ENCODE data around the gene HEATR5A. TPM values are rescaled to one million over a fixed set of nuclear protein-coding genes. Genes with fewer than 3 reads are reported as not detected.
A peak's percentile ranks its signal among the peaks of the same experiment; 100 is the strongest.
"Not testable (repeated sequence)": the region's sequence is repeated elsewhere in the genome, so short reads cannot be mapped to it uniquely, and the experiment has no call there.

Gene HEATR5A
- total RNA-seq, 1 donor from 2014 or later, result 11.6 TPM

GRCh38 chr14:31320216-31320615 lies 100.1 kb downstream of the HEATR5A start:
- DNase-seq (ENCODE audit: low spot score in 2 of 2), result no peak
- TF ChIP-seq CTCF (IDR thresholded peaks at IDR 0.05), result no peak
- Histone ChIP-seq H3K9me3 (no peaks in the 10 kb centered on the region), H3K27me3 (no peaks in the 10 kb centered on the region), H3K27ac (peak overlapping the region; percentile 30 to 59), H3K4me1 (peaks cover 0 to 6% of the 10 kb centered on the region in 2 donors), H3K36me3 (peaks cover 10 to 29% of the 10 kb centered on the region in 2 donors), H3K4me3 (no peak overlapping the region)
- intact Hi-C loops (cut with DNase I), result loop anchor here (2.0 kb wide), 1 partner anchor 113 kb away; the partner anchor contains the start of gene HECTD1

GRCh38 chr14:31319701-31320100 lies 100.6 kb downstream of the HEATR5A start:
- Histone ChIP-seq H3K27me3 (no peaks in the 10 kb centered on the region), H3K36me3 (peaks cover 14 to 33% of the 10 kb centered on the region in 2 donors), H3K4me1 (peaks cover 0 to 6% of the 10 kb centered on the region in 2 donors), H3K27ac (no peak overlapping the region), H3K4me3 (no peak overlapping the region), H3K9me3 (no peaks in the 10 kb centered on the region)
- no peak for DNase-seq (ENCODE audit: low spot score in 2 of 2)
- intact Hi-C loops (cut with DNase I), result loop anchor here (2.0 kb wide), 1 partner anchor 113 kb away; the partner anchor contains the start of gene HECTD1
- TF ChIP-seq CTCF (IDR thresholded peaks at IDR 0.05), result no peak

GRCh38 chr14:31312934-31313333 lies 107.4 kb downstream of the HEATR5A start:
- no peaks in the 10 kb centered on the region for H3K27me3 ChIP-seq
- intact Hi-C loops (cut with DNase I), result no loop called here
- no peak for DNase-seq (ENCODE audit: low spot score in 2 of 2)
- H3K4me1 ChIP-seq, result no peaks in the 10 kb centered on the region
- no peaks in the 10 kb centered on the region for H3K9me3 ChIP-seq
- TF ChIP-seq CTCF (IDR thresholded peaks at IDR 0.05), result no peak
- H3K27ac ChIP-seq, result no peak overlapping the region
- H3K36me3 ChIP-seq, result peaks cover 50 to 64% of the 10 kb centered on the region in 2 donors
- H3K4me3 ChIP-seq, result no peak overlapping the region

- H3K9me3 ChIP-seq; H3K27me3 ChIP-seq; H3K4me1 ChIP-seq; H3K27ac ChIP-seq; H3K4me3 ChIP-seq; intact Hi-C loops (cut with DNase I); DNase-seq (ENCODE audit: low spot score in 2 of 2): not testable (repeated sequence)
- peaks cover 55 to 64% of the 10 kb centered on the region in 2 donors for H3K36me3 ChIP-seq
These were observed 108.0 kb downstream of the HEATR5A start for GRCh38 chr14:31312370-31312769.

- H3K9me3 ChIP-seq, result no peaks in the 10 kb centered on the region
- no peaks in the 10 kb centered on the region for H3K27me3 ChIP-seq
- H3K4me1 ChIP-seq, result no peaks in the 10 kb centered on the region
- DNase-seq (ENCODE audit: low spot score in 2 of 2), result no peak
- H3K36me3 ChIP-seq, result peaks cover 69 to 71% of the 10 kb centered on the region in 2 donors
- H3K27ac ChIP-seq, result no peak overlapping the region
- no peak for TF ChIP-seq CTCF (IDR thresholded peaks at IDR 0.05)
- no peak overlapping the region for H3K4me3 ChIP-seq
- intact Hi-C loops (cut with DNase I), result no loop called here
These were observed 112.7 kb downstream of the HEATR5A start for GRCh38 chr14:31307618-31308017.

GRCh38 chr14:31307198-31307597 lies 113.2 kb downstream of the HEATR5A start:
- Histone ChIP-seq H3K27me3 (no peaks in the 10 kb centered on the region), H3K4me3 (no peak overlapping the region), H3K9me3 (no peaks in the 10 kb centered on the region), H3K27ac (no peak overlapping the region), H3K36me3 (peaks cover 66 to 69% of the 10 kb centered on the region in 2 donors), H3K4me1 (no peaks in the 10 kb centered on the region)
- intact Hi-C loops (cut with DNase I), result no loop called here
- TF ChIP-seq CTCF (IDR thresholded peaks at IDR 0.05), result no peak
- no peak for DNase-seq (ENCODE audit: low spot score in 2 of 2)

All from ascending aorta (tissue), 2 donors.